GM12865 (cell line): ENCODE results near the gene YIPF3.

Experiments
- DNase-seq: peaks from one replicate; pipeline ENCODE4 v3.0.0; 2010; ENCODE audit warnings: low read depth
- H3K4me3 ChIP-seq: 2 replicates; pipeline ENCODE4 v1.5.1; 2011; ENCODE audit warnings: mild to moderate bottlenecking, low read depth, low read length, control low read depth
- CTCF ChIP-seq: IDR thresholded peaks from 2 replicates; pipeline ENCODE4 v1.5.1; 2011; ENCODE audit warnings: low read length, control low read depth, low read depth, inconsistent platforms; ENCODE audit not compliant: insufficient read depth; ENCODE audit errors: missing control alignments

YIPF3 gene

GRCh38 chr6:43532201-43532600 lies 15.5 kb upstream of the YIPF3 start:
- no peak overlapping the region for H3K4me3 ChIP-seq
- TF ChIP-seq CTCF = no peak
- no peak for DNase-seq

GRCh38 chr6:43524483-43524961 lies 7.8 kb upstream of the YIPF3 start:
- TF ChIP-seq CTCF = no peak
- DNase-seq = no peak
- H3K4me3 ChIP-seq = no peak overlapping the region

GRCh38 chr6:43523284-43523683 lies 6.6 kb upstream of the YIPF3 start:
- TF ChIP-seq CTCF = no peak
- H3K4me3 ChIP-seq = no peak overlapping the region
- no peak for DNase-seq

DNA sequence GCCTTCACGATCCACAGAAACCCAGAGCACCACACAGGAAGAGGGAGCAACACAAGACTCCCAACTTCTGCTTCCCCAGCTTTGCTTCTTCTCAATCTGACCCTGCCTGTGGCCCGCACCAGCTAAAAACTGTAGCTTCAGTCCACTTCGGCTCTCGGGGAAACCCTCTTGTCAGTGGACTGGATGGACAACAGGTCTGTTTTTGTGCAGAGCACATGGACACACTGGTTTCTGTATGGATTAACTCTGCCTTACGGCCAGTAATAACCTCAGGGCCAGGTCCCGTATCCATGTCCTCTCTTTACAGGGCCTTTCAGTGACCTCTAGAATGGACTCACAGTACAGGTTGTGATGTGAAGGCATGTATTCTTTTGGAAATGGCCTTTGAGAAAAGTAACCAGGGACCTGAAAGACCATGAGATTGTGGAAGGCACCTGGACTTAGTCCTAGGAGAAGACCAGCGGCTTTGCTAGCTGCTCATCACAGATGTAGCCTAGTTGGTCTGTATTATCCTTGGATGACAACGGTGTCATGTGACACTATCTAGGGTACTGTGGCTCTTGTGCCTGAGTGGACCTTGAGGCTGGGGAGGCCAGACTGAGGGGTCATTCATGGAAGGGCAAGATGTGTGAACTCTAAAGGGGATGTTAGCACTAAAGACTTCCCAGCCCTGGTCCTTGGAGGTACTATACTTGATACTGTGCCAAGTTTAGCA lies 6.0 kb upstream of the YIPF3 start:
- no peak for DNase-seq
- no peak for TF ChIP-seq CTCF
- H3K4me3 ChIP-seq = no peak overlapping the region

GRCh38 chr6:43521836-43522235 lies 5.1 kb upstream of the YIPF3 start:
- no peak for TF ChIP-seq CTCF
- no peak for DNase-seq
- H3K4me3 ChIP-seq = no peak overlapping the region

DNA sequence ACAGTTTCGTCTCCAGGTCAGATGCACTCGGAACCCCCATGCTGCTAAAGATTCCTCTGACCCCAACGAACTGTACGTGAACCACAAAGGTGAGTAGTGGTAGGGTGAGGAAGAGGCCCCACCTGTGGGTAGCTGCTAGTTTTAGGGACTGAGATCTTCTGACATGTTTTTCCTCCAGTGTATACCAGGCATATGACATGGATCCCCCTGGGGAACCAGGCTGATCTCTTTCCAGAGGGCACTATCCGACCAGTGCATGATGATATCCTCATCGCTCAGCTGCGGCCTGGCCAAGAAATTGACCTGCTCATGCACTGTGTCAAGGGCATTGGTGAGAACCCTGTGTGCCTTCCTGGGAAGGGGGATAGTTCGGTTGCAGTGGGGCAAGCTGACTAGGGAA lies 3.4 kb upstream of the YIPF3 start:
- DNase-seq = no peak

More for the DNA sequence above, 3.4 kb upstream of the YIPF3 start:
- no peak overlapping the region for H3K4me3 ChIP-seq
- no peak for TF ChIP-seq CTCF
